Measurements from ENCODE around the gene APOL4.
"Not testable (repeated sequence)": the region's sequence is repeated elsewhere in the genome, so short reads cannot be mapped to it uniquely, and the experiment has no call there.

The APOL4 gene

DNA sequence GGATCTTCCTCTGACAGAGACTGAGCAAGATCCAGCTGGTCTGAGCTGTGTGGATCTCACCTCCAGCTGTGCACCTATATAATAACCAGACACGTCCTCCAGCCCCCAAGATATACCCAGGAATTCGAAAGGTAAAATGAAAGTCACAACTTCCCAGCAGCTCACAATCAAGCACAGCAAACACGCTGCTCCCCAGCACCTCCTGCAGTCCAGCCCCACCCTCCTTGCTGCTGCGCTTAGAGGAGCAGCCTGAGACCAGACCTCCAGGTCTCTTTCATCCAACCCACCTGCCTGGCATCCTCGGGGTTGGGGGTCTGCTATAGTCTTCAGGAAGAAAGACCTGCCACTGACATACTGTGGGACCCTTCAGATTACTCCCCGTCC lies 3.0 kb upstream of the APOL4 start:
- DNase-seq: no peak

DNA sequence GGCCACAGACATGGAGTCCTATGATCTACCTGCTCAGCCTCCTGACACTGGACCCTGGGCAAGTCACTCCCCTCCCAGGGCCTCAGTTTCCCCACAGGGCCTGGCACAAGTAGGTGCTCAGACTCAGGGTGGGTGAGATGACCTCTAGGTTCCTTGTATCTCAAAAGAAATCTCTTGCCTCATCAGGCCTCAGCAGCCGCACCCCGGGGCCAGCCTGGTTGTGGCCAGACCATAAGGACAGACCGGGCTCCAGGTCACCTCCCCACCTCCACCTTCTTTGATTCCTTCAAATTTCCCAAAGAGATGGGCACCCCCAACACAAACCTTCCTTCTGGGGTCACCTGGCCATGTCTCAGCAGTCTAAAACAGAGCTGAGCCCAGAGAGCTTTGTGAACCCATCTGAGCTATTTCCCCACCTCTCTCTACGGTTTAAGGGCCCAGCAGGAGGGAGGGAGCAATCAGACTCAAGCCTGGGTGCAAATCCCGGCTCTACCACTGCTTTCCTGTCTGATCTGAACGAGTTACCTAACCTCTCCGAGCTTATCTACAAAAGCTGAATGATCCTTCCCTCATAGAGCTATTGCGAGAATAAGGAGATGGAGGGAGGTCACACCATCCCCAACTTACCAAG lies 2.5 kb upstream of the APOL4 start:
- no peak for DNase-seq

DNA sequence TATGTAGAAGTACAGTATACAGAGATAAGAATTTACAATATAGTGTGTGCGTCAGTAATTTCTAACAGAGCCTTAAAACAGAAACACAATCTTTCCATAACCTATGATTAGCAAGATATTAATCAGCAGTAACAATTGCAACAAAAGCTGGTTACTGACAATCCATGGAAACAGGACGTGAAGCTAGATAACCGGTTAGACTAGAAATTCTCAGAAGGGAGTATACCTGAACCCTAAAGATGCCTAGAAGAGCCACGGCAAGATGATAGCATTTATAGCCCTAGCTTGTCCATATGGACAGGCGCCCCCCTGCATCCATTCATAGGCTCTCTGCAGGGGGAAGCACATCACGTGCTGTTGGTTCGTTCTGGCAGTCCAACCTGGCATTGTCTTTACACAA lies 1.8 kb upstream of the APOL4 start:
- DNase-seq: not testable (repeated sequence)

DNA sequence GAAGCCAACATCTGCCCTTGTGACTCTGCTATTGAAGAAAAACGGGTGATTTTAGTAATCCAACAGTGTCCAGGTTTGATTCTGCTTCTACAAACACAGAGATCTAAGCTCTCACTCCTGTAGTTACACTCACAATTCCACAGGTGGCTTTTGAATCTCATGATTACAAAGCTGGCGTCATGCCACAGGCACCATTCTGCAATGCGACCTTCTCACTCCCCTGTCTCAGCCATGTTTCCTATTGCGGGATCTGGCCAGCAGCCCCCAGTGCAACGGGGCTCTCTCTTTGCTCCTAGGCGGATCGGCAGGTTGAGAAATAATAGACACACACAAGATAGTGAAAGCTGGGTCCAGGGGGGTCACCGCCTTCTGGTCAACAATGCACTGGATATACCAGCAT lies 1.3 kb upstream of the APOL4 start:
- DNase-seq: not testable (repeated sequence)

DNA sequence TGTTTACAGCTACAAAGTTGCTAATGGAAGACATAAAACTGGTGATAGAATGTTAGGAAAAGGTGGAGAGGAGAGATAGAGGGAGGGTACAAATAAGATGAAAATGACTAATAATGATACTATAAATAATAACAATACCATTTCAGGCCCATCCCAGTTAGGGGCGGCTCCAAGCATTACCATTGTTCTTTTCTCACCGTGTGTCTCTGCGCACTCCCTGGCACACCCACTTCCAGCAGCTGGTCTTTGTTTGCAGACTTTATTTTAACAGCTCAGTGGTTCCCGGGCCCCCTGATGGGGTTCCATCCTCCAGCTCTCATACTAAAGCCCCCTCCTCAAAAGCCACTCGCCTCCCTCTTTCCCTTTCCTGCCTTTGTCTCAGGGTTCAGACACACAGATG lies 584 bp downstream of the APOL4 start:
- not testable (repeated sequence) for DNase-seq

DNA sequence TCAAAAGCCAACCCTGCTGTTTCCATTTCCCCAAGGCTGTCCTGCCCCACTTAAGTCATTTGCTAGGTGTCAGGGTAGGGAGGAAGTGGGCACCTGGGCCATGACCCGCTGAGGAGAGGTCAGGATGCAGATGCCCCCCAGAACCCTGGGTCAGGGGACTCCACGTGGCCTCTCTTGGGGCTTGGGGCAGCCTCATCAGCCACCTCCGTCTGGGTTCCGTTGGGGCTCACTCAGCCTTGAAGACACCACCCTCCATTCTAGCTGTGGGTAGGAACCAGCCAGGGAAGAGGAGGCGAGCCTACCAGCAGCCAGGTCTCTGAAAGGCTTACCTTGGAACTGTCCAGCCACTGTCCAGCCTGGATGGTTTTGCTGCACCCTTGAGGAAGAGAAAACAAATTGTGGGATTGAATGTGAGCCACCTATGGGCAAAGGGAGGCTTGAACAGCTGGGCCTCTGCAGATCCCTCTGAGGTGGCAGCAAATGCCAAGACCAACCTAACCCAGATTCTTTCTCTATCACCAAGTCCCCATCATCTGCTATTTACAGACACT lies 2.5 kb downstream of the APOL4 start:
- DNase-seq: no peak

DNA sequence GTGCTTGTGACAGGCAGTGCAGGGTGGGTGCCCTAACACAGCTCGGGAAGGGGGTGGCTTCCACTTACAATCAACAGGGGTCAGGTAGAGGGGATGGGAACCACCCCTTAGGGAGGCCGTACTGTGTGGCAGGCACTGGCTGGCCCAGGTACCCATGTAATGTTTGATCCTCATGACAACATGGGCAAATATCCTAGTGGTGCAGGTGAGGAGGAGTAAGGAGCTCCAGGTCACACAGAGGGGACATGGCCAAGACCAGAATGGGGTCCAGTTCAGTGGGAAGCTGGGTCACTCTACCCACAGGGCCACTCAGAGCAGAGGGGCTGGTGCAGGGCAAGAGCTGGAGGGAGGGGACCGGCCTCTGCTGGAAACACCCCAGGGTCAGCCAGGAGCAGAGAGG lies 3.1 kb downstream of the APOL4 start:
- no peak for DNase-seq

DNA sequence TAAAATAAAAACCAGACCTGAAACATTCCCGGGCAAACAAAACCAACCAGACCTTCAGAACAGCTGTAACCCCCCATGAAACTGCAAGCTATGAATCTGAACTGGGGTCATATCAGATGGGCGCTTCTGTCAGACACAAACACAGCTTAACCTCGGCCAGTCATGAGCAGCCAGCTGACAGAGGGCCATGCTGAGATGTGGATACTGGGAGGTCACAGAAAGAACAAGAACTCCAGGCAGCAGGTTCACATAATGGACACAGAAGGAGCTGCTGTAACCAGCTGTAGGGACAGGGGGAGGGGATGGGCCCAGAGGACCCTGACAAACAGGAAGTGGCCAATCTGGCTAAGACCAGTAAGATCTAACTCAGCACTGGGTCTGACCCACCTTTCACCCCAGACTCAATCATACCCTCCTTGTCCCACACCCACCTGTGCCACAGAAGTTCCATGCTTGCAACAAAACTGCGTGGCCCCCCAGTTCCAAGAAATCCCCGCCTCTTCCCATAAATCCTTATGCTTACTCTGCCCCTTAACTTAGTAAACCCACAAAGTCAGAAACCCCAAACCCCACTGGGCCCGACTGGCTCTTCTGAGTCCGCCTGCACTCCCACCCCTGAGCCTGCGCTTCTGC lies 4.0 kb downstream of the APOL4 start:
- DNase-seq: no peak

DNA sequence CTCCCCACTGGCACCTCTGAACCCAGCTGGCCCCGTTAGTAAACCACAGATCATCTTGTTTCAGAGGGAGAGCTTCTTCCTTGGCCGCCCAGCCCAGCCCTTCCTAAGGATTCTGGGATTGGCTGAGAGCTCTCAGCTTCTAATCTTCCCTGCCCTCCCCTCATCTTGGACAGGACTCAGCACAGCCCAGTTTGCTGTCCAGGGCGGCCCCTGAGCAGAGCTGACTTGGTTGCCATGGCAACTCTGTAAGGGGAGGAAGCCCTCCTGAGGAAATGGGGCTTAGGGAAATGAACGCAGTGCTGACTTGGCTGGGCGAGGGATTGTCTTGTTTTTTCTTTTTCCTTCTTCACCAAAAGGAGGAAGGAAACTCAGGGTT lies 4.6 kb downstream of the APOL4 start:
- DNase-seq: no peak

DNA sequence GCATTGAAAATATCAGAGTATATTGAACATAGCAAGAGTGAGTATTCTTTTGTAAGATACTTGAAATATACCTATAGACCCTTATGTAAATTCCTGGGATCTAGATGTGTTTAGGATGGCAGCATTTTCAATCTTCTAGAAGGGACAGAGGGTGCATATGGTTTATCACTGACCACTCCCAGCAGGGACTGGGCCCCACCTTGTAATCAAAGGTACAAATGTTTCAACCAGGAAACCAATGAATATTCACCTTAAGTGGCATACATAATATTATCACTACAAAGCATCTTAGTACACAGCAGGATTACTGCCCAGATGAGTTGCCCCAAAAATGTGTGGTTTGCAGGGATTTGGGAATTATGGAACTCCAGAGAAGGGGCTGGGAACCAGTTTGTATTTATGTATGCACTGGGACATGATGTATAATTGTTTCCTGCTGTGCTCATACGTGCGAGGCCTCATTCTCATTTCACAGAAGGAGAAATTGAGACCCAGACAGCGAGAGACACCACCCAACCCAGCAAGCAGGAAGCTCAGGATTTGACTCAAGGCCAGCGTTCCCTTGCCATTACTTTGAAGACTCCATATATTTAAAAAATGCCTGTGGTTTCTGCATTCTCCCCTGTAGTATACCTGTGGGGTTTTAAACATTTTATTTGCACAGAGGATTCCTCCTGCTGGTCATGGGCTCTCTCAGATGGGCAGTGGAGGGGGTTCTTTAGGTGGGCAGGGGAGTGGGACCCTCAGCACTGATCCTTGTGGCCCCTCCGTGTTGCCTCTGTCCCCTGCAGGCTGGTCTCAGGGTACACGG lies 5.2 kb downstream of the APOL4 start:
- DNase-seq: no peak

DNA sequence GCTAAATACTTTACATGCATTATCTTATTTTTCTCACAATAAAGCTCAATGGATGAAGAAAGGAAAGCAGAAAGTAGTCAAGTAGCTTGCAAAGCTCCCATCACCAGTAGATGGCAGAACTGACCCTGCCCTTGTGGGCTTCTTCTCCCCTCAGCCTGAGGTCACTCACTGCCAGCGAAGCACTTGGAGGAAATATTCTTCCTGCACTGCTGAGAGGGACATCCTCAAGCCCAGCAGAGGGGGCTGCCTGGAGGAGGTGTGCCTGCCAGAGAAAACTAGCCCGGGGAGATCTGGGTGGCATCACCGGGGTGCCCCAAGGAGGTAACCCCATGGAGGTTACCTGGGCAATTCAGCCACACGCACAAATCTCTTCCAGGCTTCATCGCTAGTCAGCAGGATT lies 6.6 kb downstream of the APOL4 start:
- no peak for DNase-seq

DNA sequence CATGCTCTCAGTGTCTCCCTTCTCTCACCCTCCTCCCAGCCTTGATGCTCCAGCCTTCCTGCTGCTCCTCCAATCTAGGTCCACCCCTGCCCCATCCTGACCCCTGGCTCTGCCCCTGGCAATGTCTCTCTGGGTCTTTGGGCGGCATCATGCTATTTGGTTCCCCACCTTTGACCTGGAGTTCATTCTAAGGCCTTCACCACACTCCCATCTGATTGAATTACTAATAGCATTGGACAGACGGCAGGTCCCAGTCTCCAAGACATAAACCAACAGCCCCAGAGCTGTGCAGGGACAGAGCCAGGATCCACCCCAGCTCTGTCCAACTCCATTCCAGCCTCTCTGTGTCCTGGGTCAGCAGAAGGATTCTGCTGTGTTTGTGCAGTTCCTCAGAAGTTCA lies 7.2 kb downstream of the APOL4 start:
- no peak for DNase-seq

DNA sequence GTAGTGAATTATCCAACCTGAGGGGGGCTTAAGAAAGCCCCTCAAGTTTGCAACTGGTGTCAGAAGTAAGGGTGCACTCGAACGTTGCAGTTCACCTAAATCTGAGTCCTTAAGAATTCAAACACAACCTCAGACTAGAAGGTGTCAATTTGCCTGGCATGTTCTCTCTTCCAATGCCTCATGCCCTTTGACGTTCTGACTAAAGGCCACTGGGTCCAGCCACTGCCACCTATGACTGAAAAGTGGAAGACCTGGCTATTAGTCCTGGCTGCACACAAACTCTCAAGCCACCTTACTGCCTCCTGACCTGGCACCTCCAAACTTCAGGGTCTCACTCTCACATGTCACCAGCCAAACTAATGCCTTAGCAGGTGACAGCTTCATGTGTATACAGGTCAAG lies 8.0 kb downstream of the APOL4 start:
- no peak for DNase-seq

DNA sequence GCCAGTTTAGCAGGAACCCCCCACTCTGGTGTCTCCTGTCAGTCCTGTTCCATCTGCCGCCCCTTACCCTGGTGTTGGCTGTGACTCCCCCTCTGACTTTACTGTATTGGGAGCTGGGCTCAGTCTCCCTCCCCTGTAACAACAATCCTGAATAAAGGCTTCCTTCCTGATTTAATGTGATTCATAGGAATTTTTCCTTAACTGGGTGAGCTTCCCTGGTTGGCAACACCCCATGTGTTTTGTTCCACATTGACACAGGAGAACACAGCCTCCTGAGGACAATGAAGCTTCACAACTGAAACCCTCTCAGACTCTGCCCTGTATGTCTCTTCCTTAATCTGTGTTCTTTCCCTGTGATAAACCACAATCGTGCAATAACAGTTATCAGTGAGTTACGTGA lies 8.4 kb downstream of the APOL4 start:
- DNase-seq: no peak

DNA sequence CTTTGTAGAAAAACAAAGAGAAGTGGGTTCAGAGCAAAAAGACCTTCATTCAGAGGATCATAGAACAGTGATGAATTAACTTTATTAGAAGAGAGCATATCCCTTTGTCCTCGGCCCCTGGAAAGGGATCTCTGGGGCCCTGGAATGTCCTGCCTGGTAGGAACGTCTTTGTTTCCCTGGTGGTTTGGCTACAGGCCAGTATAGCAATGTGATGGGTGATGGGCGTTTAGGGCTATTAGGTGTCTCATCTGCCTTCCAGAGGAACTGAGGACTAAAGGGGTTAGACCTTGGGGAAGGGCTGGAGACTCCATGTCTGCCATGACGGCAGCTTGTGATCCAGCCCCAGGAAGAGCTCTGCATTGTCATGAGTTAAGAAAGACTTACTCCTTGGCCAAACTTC lies 9.1 kb downstream of the APOL4 start:
- DNase-seq: no peak

DNA sequence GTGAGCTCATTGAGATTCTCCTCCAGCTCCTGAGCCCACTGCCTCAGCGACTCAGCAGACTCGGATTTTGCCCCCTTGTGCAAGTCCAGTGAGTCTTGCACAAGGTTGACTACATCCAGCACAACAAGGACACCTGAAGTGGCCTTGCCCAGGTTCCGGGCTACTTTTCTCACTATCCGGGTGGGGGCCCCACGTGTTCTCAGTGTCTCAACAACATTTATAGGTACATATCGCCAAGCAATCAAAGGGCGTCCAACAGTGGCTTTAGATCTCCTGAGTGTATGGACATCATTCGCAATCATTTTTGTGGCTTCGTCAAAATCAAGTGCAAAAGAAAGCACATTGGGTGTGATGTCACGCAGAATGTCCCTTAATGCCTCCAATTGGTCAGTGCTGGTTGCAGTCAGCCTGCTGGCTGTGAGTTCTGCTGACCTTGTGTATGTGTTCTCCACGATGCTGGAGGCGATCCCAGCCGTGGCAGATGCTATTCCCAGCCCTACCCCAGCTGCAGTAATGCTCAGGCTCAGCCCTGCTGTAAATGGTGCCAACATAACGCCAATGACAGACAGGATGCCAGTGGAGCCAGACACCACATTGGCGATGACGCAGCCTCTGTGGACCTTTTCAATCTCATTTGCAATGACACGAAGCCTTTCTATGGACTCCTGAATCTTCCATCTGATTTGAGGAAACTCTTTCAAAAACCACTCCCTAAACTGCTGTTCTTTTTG lies 10.3 kb downstream of the APOL4 start:
- peak; percentile 51 for DNase-seq

DNA sequence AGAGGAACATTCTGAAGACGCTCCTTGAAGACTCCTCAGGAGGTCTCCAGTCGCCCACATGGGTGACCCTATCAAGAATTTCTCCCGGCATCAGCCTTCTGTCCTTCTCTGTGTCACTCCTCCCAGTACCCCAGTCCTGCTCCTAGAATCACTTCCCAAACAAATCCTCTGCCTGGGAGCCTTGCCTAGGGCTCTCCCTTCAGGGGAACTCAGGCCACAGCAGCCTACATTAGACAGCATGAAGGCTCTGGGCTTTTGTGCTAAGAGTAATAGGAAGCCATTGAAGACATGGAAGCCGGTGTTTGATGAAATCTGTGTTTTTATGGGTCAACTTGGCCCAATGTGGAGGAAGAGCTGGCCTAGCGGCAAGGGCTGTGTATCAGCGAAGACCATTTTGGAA lies 13.7 kb downstream of the APOL4 start:
- DNase-seq: not testable (repeated sequence)

DNA sequence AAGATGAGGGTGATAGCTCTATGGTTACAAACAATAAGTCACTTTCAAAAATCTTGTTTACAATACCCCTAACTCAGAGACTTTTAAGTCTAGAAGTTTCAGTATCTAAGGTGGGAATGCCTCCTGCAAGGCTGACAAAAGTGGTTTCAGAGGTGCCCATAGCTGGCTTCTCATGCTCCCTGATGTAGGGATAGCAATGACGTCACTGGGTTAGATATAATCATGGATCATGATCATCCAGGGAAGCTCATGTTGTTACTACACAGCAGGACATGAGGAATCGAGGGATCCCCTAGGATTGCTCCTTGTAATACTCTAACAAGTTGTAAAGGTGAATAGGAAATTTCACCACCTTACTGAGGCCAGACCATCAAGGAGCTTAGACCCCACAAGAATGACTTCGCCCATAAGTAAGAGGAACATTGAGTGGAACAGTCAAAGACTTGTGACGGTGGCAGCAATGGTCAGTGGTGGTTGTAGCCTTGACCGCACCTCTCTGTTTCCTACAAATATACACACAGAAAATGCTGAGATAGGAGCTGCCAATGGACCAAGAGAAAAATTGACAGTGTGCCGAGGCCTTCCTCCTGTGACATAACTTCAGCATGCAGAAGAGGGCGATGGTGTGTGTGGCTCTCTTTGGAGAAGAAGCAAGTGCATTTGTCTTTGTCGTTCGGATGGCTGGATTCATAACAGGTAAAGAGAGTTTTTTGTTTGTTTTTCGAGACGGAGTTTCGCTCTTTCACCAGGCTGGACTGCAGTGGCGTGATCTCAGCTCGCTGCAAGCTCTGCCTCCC lies 15.6 kb downstream of the APOL4 start:
- DNase-seq: no peak

DNA sequence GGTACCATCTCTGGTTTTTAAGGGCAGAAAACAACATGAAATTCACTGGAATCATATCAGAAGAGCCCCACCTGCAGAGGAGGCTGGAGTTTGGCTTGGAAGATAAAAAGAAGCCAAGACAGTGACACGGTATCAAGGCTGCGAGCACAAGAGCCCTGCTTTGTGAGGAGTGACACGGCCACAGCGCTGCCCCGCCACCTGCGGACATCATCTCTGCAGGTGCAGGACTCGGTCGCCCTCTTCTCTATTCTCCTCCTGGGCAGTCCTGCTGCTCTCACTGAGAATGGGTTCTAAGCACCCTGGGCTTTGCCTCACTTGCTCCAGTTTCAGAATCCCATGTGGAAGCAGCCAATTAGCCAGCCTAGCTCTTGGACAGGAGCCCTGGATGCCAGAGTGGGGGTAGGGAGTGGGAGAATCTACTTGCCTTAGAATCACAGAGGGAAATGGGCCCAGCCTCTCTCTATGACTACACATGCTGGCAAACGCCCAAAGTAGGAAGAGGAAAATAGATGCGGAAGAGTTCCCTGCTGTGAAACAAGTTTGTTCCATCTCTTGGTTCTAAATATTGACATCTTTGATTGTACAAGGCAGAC lies 17.1 kb downstream of the APOL4 start:
- DNase-seq: peak; percentile 7

DNA sequence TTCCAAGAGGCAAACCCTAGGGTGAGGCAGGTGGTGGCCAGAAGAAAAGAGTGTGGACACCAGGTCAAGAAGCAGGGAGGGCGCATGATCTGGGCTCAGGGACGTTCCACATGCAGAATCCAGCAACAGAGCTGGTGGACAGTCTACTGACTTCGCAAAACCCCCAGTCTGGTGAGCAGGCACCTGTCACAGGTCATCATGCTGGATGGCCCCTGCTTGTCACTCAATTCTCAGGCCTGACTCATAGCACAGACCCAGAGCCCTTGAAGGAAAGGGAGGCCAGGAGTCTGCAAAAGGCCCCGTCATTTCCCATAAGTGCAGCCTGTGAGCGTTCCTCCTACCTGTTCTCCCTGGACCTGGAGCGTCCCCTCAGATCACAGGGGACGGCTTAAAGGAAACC lies 18.2 kb downstream of the APOL4 start:
- DNase-seq: no peak

DNA sequence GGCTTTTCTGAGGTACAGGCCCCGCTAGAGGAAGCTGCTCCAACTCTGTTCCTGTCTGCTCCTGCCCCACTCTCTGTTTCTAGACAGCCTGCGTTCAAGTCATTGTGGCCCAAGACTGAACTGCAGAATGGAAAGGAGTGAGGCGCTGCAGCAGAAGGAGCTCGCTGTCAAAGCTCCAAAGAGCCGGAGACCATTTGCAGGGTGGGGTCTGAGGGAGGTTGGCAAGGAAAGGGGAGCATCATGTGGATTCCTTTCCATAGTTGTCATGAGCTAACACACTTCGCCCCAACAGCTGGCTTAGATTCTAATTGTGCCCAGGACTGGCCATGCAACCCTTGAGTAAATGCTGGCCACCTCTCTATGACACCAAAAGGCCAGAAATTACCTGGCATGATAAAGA lies 18.8 kb downstream of the APOL4 start:
- DNase-seq: no peak

DNA sequence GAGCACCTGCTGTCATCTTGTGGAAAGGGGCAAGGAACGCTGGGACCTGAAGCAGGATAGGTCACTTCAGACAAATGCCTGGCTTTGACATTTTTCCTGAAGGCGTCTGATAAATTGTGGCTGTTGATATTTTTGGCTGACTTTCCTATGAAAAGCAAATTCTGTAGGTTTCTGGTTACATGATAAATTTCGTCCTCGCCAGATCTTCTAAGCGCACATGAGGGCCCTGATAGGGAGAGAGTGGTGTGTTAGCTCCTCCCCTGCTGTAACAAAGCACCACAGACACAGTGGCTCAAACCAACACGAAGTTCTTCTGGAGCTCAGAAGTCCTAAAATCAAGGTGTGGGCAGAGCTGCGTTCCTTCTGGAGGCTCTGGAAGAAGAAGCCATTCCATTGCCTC lies 19.6 kb downstream of the APOL4 start:
- DNase-seq: no peak
